SK-N-MC (cell line): ENCODE results near the gene FAM131C.
"Not testable (repeated sequence)": the region's sequence is repeated elsewhere in the genome, so short reads cannot be mapped to it uniquely, and the experiment has no call there.

Source experiments
- DNase-seq: peaks from one replicate; pipeline ENCODE4 v3.0.0-alpha.2; 2011; ENCODE audit warnings: low read depth, low spot score
- H3K27ac ChIP-seq: fragments of 200-600 bp; sonication (generic); 2 replicates; pipeline ENCODE4 v1.5.1; 2016; ENCODE audit warnings: mixed run types
- H3K36me3 ChIP-seq: fragments of 200-600 bp; sonication (generic); 2 replicates; pipeline ENCODE4 v1.6.1; 2017; ENCODE audit warnings: antibody characterized with exemption, low read length, mixed read lengths; ENCODE audit not compliant: insufficient read depth
- H3K4me3 ChIP-seq: fragments of 200-600 bp; sonication (generic); 2 replicates; pipeline ENCODE4 v1.5.1; 2016
- H3K9ac ChIP-seq: fragments of 200-600 bp; sonication (generic); 2 replicates; pipeline ENCODE4 v1.8.0; 2017; ENCODE audit warnings: mixed run types, mixed read lengths; ENCODE audit not compliant: insufficient read length
- H3K9me3 ChIP-seq: fragments of 200-600 bp; sonication (generic); 2 replicates; pipeline ENCODE4 v1.6.1; 2017; ENCODE audit warnings: low read depth, mild to moderate bottlenecking, antibody characterized with exemption, low read length, moderate library complexity, mixed read lengths
- EZH2 ChIP-seq: fragments of 200-600 bp; sonication (generic); IDR thresholded peaks from one replicate; pipeline ENCODE4 v1.6.1; 2017; ENCODE audit warnings: antibody characterized with exemption
- FOXP2 ChIP-seq: optimal IDR thresholded peaks from 2 replicates; pipeline ENCODE3; 2011; ENCODE audit warnings: mild to moderate bottlenecking, moderate library complexity; ENCODE audit not compliant: insufficient read depth; ENCODE audit errors: extremely low read length, control extremely low read depth
- POLR2AphosphoS5 ChIP-seq: IDR thresholded peaks from 2 replicates; pipeline ENCODE4 v1.6.1; 2012; ENCODE audit warnings: mild to moderate bottlenecking, low read depth, low read length, borderline replicate concordance

Gene FAM131C

DNA sequence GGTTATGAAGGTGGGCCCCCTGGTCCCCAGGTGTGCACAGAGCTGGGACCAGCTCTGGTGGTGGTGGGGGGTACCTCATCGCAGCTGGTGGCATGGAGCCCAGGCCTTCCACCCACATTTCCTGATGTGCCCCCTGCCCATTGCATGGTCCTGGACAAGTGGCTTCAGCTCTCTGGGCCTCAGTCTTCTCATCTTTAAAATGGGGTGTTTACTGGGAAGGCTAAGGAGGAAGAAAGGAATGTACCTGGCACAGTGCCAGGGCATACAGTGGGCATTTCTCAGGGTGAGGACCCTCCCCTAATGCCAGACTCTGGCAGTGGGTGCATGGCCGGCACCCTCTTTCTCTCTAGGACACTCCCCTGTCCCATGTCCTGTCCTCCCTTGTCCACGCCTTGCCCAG lies 22.4 kb downstream of the FAM131C start:
- H3K9me3 ChIP-seq = no peaks in the 10 kb centered on the region
- no peak overlapping the region for H3K27ac ChIP-seq
- TF ChIP-seq FOXP2 (no peak), POLR2AphosphoS5 (no peak), EZH2 (no peak)
- no peak for DNase-seq
- no peak overlapping the region for H3K9ac ChIP-seq
- no peak overlapping the region for H3K4me3 ChIP-seq
- H3K36me3 ChIP-seq = no peaks in the 10 kb centered on the region

GRCh38 chr1:16050328-16050727 lies 23.1 kb downstream of the FAM131C start:
- Histone ChIP-seq H3K9ac (no peak overlapping the region), H3K4me3 (no peak overlapping the region), H3K27ac (no peak overlapping the region), H3K36me3 (no peaks in the 10 kb centered on the region), H3K9me3 (no peaks in the 10 kb centered on the region)
- TF ChIP-seq EZH2 (no peak), FOXP2 (no peak), POLR2AphosphoS5 (no peak)
- DNase-seq = no peak

- Histone ChIP-seq H3K9ac (peak overlapping the region; percentile 51), H3K27ac (no peak overlapping the region), H3K36me3 (no peaks in the 10 kb centered on the region), H3K4me3 (peak overlapping the region; percentile 73), H3K9me3 (no peaks in the 10 kb centered on the region)
- DNase-seq = peak; percentile 26
- TF ChIP-seq POLR2AphosphoS5 (no peak), EZH2 (no peak), FOXP2 (no peak)
Observed at GRCh38 chr1:16048573-16049189, 24.8 kb downstream of the FAM131C start.

GRCh38 chr1:16047791-16048475 lies 25.5 kb downstream of the FAM131C start:
- TF ChIP-seq POLR2AphosphoS5 = no peak
- TF ChIP-seq EZH2 = no peak
- no peak for TF ChIP-seq FOXP2
- no peaks in the 10 kb centered on the region for H3K9me3 ChIP-seq
- DNase-seq = no peak
- H3K36me3 ChIP-seq = no peaks in the 10 kb centered on the region
- no peak overlapping the region for H3K9ac ChIP-seq
- H3K4me3 ChIP-seq = no peak overlapping the region; the same call in 1 of the 2 replicates
- no peak overlapping the region for H3K27ac ChIP-seq

DNA sequence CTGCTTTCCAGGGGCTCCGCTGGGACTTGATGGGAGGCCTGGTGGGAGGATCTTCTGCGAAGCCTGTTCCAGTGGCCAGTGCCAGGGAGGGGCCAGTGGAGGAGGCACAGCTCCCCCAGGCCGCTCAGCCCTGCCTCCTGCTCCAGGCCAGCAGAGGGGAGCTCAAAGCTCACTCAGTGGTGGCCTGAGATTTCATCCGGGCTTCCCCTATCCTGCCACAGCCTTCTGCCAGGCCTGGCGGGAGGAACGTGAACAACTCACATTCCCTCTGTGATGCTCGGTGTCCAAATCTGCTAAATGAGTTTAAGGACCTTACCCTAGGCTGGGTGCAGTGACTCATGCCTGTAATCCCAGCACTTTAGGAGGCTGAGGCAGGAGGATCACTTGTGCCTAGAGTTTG lies 26.6 kb downstream of the FAM131C start:
- Histone ChIP-seq H3K9me3 (no peaks in the 10 kb centered on the region), H3K36me3 (no peaks in the 10 kb centered on the region), H3K4me3 (no peak overlapping the region), H3K9ac (no peak overlapping the region), H3K27ac (no peak overlapping the region)
- TF ChIP-seq POLR2AphosphoS5 (no peak), FOXP2 (no peak), EZH2 (no peak)
- DNase-seq = no peak

- H3K27ac ChIP-seq = no peak overlapping the region
- no peak overlapping the region for H3K9ac ChIP-seq
- no peak overlapping the region for H3K4me3 ChIP-seq
- H3K36me3 ChIP-seq = no peaks in the 10 kb centered on the region
- no peak for TF ChIP-seq POLR2AphosphoS5
- no peak for TF ChIP-seq EZH2
- no peak for TF ChIP-seq FOXP2
- H3K9me3 ChIP-seq = no peaks in the 10 kb centered on the region
- DNase-seq = no peak
Observed at GRCh38 chr1:16043950-16044349, 29.5 kb downstream of the FAM131C start.

DNA sequence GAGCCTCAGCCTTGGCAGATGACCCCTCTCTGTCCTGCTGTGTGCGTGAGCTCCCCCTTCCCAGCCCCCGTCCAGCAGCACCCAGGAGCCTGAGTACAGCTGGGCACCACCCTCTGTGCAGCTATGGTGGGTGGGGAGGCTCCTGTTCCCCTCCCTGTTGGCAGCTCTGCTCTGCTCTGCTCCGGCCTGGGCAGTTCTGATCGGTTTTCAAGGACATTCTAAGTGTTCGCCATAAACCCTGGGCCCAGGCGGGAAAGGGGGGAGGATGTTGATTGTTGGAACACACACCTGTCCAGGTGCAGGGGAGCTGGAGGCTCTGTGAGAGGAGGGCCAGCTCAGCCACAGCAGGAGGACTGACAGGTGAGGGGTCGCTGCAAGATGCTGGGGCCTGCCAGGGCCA lies 29.9 kb downstream of the FAM131C start, which contains the start of gene CLCNKB:
Gene CLCNKB, plus strand, starts transcription at position 262 of the 400 bp plus-strand sequence. CDS start 711 bp downstream, outside the sequence.
- Histone ChIP-seq H3K36me3 (no peaks in the 10 kb centered on the region), H3K4me3 (no peak within 1 kb of the TSS), H3K27ac (no peak within 1 kb of the TSS), H3K9ac (no peak within 1 kb of the TSS), H3K9me3 (no peaks in the 10 kb centered on the region)
- DNase-seq = no peak
- no peak for TF ChIP-seq POLR2AphosphoS5
- TF ChIP-seq EZH2 = no peak
- no peak for TF ChIP-seq FOXP2

DNA sequence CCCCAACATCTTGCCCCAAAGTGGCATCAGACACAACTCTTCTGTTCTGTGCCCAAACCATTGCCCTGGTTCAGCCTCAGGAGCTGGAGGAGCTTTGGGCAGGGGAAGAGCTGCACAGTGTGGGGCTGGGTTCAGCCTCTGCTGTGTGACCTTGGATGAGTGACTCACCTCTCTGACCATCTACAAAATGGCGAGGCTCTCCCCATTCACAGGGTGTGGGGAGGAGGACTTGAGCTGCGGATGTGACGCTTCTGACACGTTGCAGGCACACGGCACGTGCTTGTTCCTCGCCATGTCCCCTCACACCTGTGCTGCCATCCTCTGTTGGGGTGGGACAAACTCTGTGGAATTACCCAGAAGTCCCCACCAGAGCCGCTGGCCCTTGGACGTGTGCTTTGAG lies 30.8 kb downstream of the FAM131C start:
- H3K9me3 ChIP-seq, DNase-seq, H3K27ac ChIP-seq, H3K4me3 ChIP-seq, H3K36me3 ChIP-seq, H3K9ac ChIP-seq: not testable (repeated sequence)

GRCh38 chr1:16042096-16042495 lies 31.4 kb downstream of the FAM131C start:
- TF ChIP-seq FOXP2 (no peak), POLR2AphosphoS5 (no peak), EZH2 (no peak)
- Histone ChIP-seq H3K27ac (no peak overlapping the region), H3K9me3 (no peaks in the 10 kb centered on the region), H3K36me3 (no peaks in the 10 kb centered on the region), H3K9ac (no peak overlapping the region), H3K4me3 (no peak overlapping the region)
- DNase-seq = no peak
